Keratinocyte (primary cell): ENCODE data around the gene ZEB1. TPM values are rescaled to one million over a fixed set of nuclear protein-coding genes. Genes with fewer than 3 reads are reported as not detected.

Source experiments
- DNase-seq: peaks from one replicate; pipeline ENCODE4 v3.0.0-alpha.2; 2011; ENCODE audit warnings: low read depth, missing footprints, low spot score
- FAIRE-seq: peaks from 2 replicates; lab custom pipeline; 2011; peaks lifted over from hg19 to GRCh38; lab: Jason Lieb, UNC
- H2AFZ ChIP-seq: 2 replicates; pipeline ENCODE4 v1.6.0; 2012; ENCODE audit warnings: low read length, control low read depth, inconsistent platforms; ENCODE audit not compliant: control insufficient read depth
- H3K27ac ChIP-seq: 2 replicates; pipeline ENCODE4 v1.5.1; 2011; ENCODE audit warnings: low read length; ENCODE audit not compliant: control insufficient read depth, insufficient read depth
- H3K27me3 ChIP-seq: 3 replicates; pipeline ENCODE4 v1.6.0; 2011; ENCODE audit warnings: low read length; ENCODE audit not compliant: control insufficient read depth, insufficient read depth; ENCODE audit errors: extremely low read depth
- H3K36me3 ChIP-seq, 2 experiments: 2 replicates in 1 of 2; 3 replicates in 1 of 2; pipeline ENCODE4 v1.5.1; 2011; ENCODE audit warnings: low read length in 2 of 2, mild to moderate bottlenecking in 1 of 2; ENCODE audit not compliant: control insufficient read depth in 2 of 2, insufficient read depth in 2 of 2; ENCODE audit errors: extremely low read depth in 1 of 2
- H3K4me1 ChIP-seq: 3 replicates; pipeline ENCODE4 v1.5.1; 2011; ENCODE audit warnings: low read length; ENCODE audit not compliant: control insufficient read depth, insufficient read depth; ENCODE audit errors: extremely low read depth
- H3K4me2 ChIP-seq: 3 replicates; pipeline ENCODE4 v1.6.0; 2011; ENCODE audit warnings: low read depth, low read length; ENCODE audit not compliant: control insufficient read depth, insufficient read depth; ENCODE audit errors: extremely low read depth
- H3K4me3 ChIP-seq, 3 experiments: fragments of 200-600 bp in 1 of 3; sonication (generic) in 1 of 3; 2 replicates in 2 of 3; 3 replicates in 1 of 3; pipeline ENCODE4 v1.5.1; 2011 to 2016; ENCODE audit warnings: low read length in 3 of 3, mild to moderate bottlenecking in 3 of 3, control low read depth in 2 of 3, inconsistent platforms in 1 of 3, low read depth in 1 of 3, mixed read lengths in 1 of 3, mixed run types in 1 of 3, moderate library complexity in 1 of 3; ENCODE audit not compliant: control insufficient read depth in 2 of 3, insufficient read depth in 2 of 3; ENCODE audit errors: extremely low read depth in 1 of 3
- H3K79me2 ChIP-seq: 2 replicates; pipeline ENCODE4 v1.6.0; 2012; ENCODE audit warnings: low read length; ENCODE audit not compliant: control insufficient read depth, insufficient read depth
- H3K9ac ChIP-seq: 3 replicates; pipeline ENCODE4 v1.6.0; 2011; ENCODE audit warnings: low read length; ENCODE audit not compliant: control insufficient read depth, insufficient read depth; ENCODE audit errors: extremely low read depth
- H3K9me1 ChIP-seq: 3 replicates; pipeline ENCODE4 v1.6.0; 2011; ENCODE audit warnings: low read length; ENCODE audit not compliant: control insufficient read depth, insufficient read depth; ENCODE audit errors: extremely low read depth
- H3K9me3 ChIP-seq: 2 replicates; pipeline ENCODE4 v1.5.1; 2012; ENCODE audit warnings: low read depth, low read length; ENCODE audit not compliant: control insufficient read depth
- H4K20me1 ChIP-seq: 3 replicates; pipeline ENCODE4 v1.6.0; 2011; ENCODE audit warnings: low read length; ENCODE audit not compliant: control insufficient read depth, insufficient read depth; ENCODE audit errors: extremely low read depth
- EZH2 ChIP-seq: IDR thresholded peaks from one replicate; pipeline ENCODE4 v1.6.1; 2012; ENCODE audit warnings: inconsistent platforms, mild to moderate bottlenecking, low read length, moderate library complexity
- dilution Hi-C: fragments of 300-500 bp; cut with MboI; formaldehyde crosslinking; loops from one replicate; pipeline ENCODE4 v1.7.0; 2020; ENCODE audit warnings: low sequenced_read_pairs; ENCODE audit not compliant: extremely low pct_ligation_motif_present
- polyA plus RNA-seq, 5 experiments: library from polyadenylated mRNA; depleted of rRNA in 3 of 5; stranded (reverse) in 3 of 5; stranded (forward) in 1 of 5; unstranded in 1 of 5; fragments of >200 nt; gene quantifications; 1 replicate in 1 of 5; 2 replicates in 3 of 5; 3 replicates in 1 of 5; pipeline versions ENCODE4 v1.2.1 to v1.2.3, GENCODE V29; 2011 to 2012; ENCODE audit warnings: missing spikeins in 2 of 5, low read depth in 1 of 5, low replicate concordance in 1 of 5
- TF ChIP-seq, protein P1 (sequence below), 3 experiments: IDR thresholded peaks in 1 of 3; conservative IDR thresholded peaks in 1 of 3; optimal IDR thresholded peaks in 1 of 3; 2 replicates in 2 of 3; 3 replicates in 1 of 3; pipeline versions ENCODE3 to v1.5.1; 2011; ENCODE audit warnings: low read length in 3 of 3, mild to moderate bottlenecking in 3 of 3, moderate library complexity in 2 of 3, control low read depth in 1 of 3, inconsistent platforms in 1 of 3; ENCODE audit not compliant: insufficient read depth in 2 of 3; ENCODE audit errors: extremely low read depth in 1 of 3

The ZEB1 gene
- polyA plus RNA-seq, 1 donor (not counting 4 experiments of a cell fraction or from before 2014, with no cell fraction given): 0.96 TPM

- Histone ChIP-seq H3K27me3 (no peaks in the 10 kb centered on the region), H3K79me2 (no peaks in the 10 kb centered on the region), H3K9me1 (no peaks in the 10 kb centered on the region), H3K9me3 (no peaks in the 10 kb centered on the region), H3K36me3 (no peaks in the 10 kb centered on the region), H3K9ac (no peak overlapping the region), H3K4me3 (no peak overlapping the region), H3K27ac (no peak overlapping the region), H3K4me1 (no peaks in the 10 kb centered on the region), H3K4me2 (no peak overlapping the region), H4K20me1 (no peaks in the 10 kb centered on the region), H2AFZ (no peak overlapping the region)
- FAIRE-seq (no peak), DNase-seq (no peak)
- dilution Hi-C loops: no loop called here
- TF ChIP-seq, protein P1, sequence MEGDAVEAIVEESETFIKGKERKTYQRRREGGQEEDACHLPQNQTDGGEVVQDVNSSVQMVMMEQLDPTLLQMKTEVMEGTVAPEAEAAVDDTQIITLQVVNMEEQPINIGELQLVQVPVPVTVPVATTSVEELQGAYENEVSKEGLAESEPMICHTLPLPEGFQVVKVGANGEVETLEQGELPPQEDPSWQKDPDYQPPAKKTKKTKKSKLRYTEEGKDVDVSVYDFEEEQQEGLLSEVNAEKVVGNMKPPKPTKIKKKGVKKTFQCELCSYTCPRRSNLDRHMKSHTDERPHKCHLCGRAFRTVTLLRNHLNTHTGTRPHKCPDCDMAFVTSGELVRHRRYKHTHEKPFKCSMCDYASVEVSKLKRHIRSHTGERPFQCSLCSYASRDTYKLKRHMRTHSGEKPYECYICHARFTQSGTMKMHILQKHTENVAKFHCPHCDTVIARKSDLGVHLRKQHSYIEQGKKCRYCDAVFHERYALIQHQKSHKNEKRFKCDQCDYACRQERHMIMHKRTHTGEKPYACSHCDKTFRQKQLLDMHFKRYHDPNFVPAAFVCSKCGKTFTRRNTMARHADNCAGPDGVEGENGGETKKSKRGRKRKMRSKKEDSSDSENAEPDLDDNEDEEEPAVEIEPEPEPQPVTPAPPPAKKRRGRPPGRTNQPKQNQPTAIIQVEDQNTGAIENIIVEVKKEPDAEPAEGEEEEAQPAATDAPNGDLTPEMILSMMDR (optimal IDR thresholded peaks at IDR 0.05 in 1 of 3, IDR thresholded peaks at IDR 0.05 in 1 of 3, conservative IDR thresholded peaks at IDR 0.05 in 1 of 3; ENCODE audit: extremely low read depth in 1 of 3, insufficient read depth in 2 of 3, low read length in 3 of 3): no peak
- no peak for TF ChIP-seq EZH2
These were observed 80.6 kb downstream of the ZEB1 start for GRCh38 chr10:31399631-31400030.

- H3K4me3 ChIP-seq: no peak overlapping the region
- H3K4me1 ChIP-seq: no peaks in the 10 kb centered on the region
- H3K36me3 ChIP-seq: no peaks in the 10 kb centered on the region
- no peaks in the 10 kb centered on the region for H3K9me1 ChIP-seq
- FAIRE-seq (no peak), DNase-seq (no peak)
- TF ChIP-seq, protein P1 (optimal IDR thresholded peaks at IDR 0.05 in 1 of 3, IDR thresholded peaks at IDR 0.05 in 1 of 3, conservative IDR thresholded peaks at IDR 0.05 in 1 of 3; ENCODE audit: extremely low read depth in 1 of 3, insufficient read depth in 2 of 3, low read length in 3 of 3): no peak
- TF ChIP-seq EZH2: no peak
- no peak overlapping the region for H3K9ac ChIP-seq
- dilution Hi-C loops: no loop called here
- H3K27ac ChIP-seq: no peak overlapping the region
- no peak overlapping the region for H3K4me2 ChIP-seq
- no peaks in the 10 kb centered on the region for H3K27me3 ChIP-seq
- H4K20me1 ChIP-seq: no peaks in the 10 kb centered on the region
- no peak overlapping the region for H2AFZ ChIP-seq
- H3K9me3 ChIP-seq: no peaks in the 10 kb centered on the region
- H3K79me2 ChIP-seq: no peaks in the 10 kb centered on the region
These were observed 82.3 kb downstream of the ZEB1 start for GRCh38 chr10:31401287-31401686.
